ENCODE results near the gene FRYL. TPM values are rescaled to one million over a fixed set of nuclear protein-coding genes. Genes with fewer than 3 reads are reported as not detected.

Gene FRYL
- total RNA-seq, 4 donors from 2014 or later: 46.0 to 66.5 (median 55.8) TPM

- Histone ChIP-seq H3K27me3 (no peaks in the 10 kb centered on the region), H3K4me1 (no peaks in the 10 kb centered on the region), H3K9me3 (no peaks in the 10 kb centered on the region), H3K36me3 (peaks cover 27 to 98% (median 71%) of the 10 kb centered on the region in 4 donors), H3K4me3 (no peak overlapping the region), H3K27ac (replicated peaks in 1 of 4) (no peak overlapping the region)
- TF ChIP-seq EP300 (IDR thresholded peaks at IDR 0.05) (no peak), POLR2AphosphoS5 (IDR thresholded peaks at IDR 0.05) (no peak), CTCF (IDR thresholded peaks at IDR 0.05) (no peak), POLR2A (IDR thresholded peaks at IDR 0.05; ENCODE audit: low read depth) (no peak)
- no peak for DNase-seq (ENCODE audit: extremely low spot score)
- intact Hi-C loops (cut with DNase I): no loop called here
- WGBS: 86% methylated on average over 3 of the region's 3 CpGs
These were observed 214.1 kb downstream of the FRYL start for GRCh38 chr4:48566034-48566384.

- H3K4me1 ChIP-seq: no peaks in the 10 kb centered on the region
- TF ChIP-seq POLR2A (IDR thresholded peaks at IDR 0.05; ENCODE audit: low read depth): no peak
- TF ChIP-seq EP300 (IDR thresholded peaks at IDR 0.05): no peak
- no peak for TF ChIP-seq POLR2AphosphoS5 (IDR thresholded peaks at IDR 0.05)
- no peak for TF ChIP-seq CTCF (IDR thresholded peaks at IDR 0.05)
- no peaks in the 10 kb centered on the region for H3K27me3 ChIP-seq
- 90% methylated on average over 5 of the region's 5 CpGs for WGBS
- no peak for DNase-seq (ENCODE audit: extremely low spot score)
- no peak overlapping the region for H3K4me3 ChIP-seq
- no peaks in the 10 kb centered on the region for H3K9me3 ChIP-seq
- H3K36me3 ChIP-seq: peaks cover 27 to 98% (median 72%) of the 10 kb centered on the region in 4 donors
- H3K27ac ChIP-seq (replicated peaks in 1 of 4): no peak overlapping the region
- intact Hi-C loops (cut with DNase I): no loop called here
These were observed 214.6 kb downstream of the FRYL start for GRCh38 chr4:48565362-48566033.

- WGBS: 98% methylated on average over 3 of the region's 3 CpGs
- H3K36me3 ChIP-seq: peaks cover 17 to 96% (median 71%) of the 10 kb centered on the region in 4 donors
These were observed 215.9 kb downstream of the FRYL start for GRCh38 chr4:48564151-48564550.

GRCh38 chr4:48558819-48559218 lies 221.3 kb downstream of the FRYL start:
- Histone ChIP-seq H3K4me1 (no peaks in the 10 kb centered on the region), H3K9me3 (no peaks in the 10 kb centered on the region), H3K36me3 (peaks cover 30 to 98% (median 79%) of the 10 kb centered on the region in 4 donors), H3K4me3 (no peak overlapping the region), H3K27me3 (no peaks in the 10 kb centered on the region), H3K27ac (replicated peaks in 1 of 4) (no peak overlapping the region)
- DNase-seq (ENCODE audit: extremely low spot score): no peak
- intact Hi-C loops (cut with DNase I): loop anchor here (5.0 kb wide), 1 partner anchor 42 kb away; no protein-coding TSS in a partner anchor
- TF ChIP-seq EP300 (IDR thresholded peaks at IDR 0.05) (no peak), POLR2A (IDR thresholded peaks at IDR 0.05; ENCODE audit: low read depth) (no peak), POLR2AphosphoS5 (IDR thresholded peaks at IDR 0.05) (no peak), CTCF (IDR thresholded peaks at IDR 0.05) (no peak)
- WGBS: 96% methylated on average over 3 of the region's 3 CpGs

More at GRCh38 chr4:48564151-48564550, 215.9 kb downstream of the FRYL start:
- Histone ChIP-seq H3K4me1 (no peaks in the 10 kb centered on the region), H3K27me3 (no peaks in the 10 kb centered on the region), H3K27ac (replicated peaks in 1 of 4) (no peak overlapping the region), H3K4me3 (no peak overlapping the region), H3K9me3 (no peaks in the 10 kb centered on the region)
- TF ChIP-seq CTCF (IDR thresholded peaks at IDR 0.05): no peak
- TF ChIP-seq EP300 (IDR thresholded peaks at IDR 0.05): no peak
- no peak for TF ChIP-seq POLR2AphosphoS5 (IDR thresholded peaks at IDR 0.05)
- no peak for TF ChIP-seq POLR2A (IDR thresholded peaks at IDR 0.05; ENCODE audit: low read depth)
- intact Hi-C loops (cut with DNase I): no loop called here
- DNase-seq (ENCODE audit: extremely low spot score): no peak
